Endometrial microvascular endothelial cells (primary cell): ENCODE results near the gene LTBR. TPM values are rescaled to one million over a fixed set of nuclear protein-coding genes. Genes with fewer than 3 reads are reported as not detected.

Experiments used
- in situ Hi-C: cut with HindIII; loops from 2 replicates; pipeline ENCODE4 v1.10.0; 2017; ENCODE audit warnings: low sequenced_read_pairs, low pct_unique_long_range_greater_than_20kb; ENCODE audit errors: inconsistent ontology term
- total RNA-seq: library from RNA; depleted of rRNA; stranded (reverse); fragments of >200 nt; gene quantifications from one replicate; pipeline ENCODE4 v1.2.3, GENCODE V29; 2015; ENCODE audit errors: inconsistent ontology term

LTBR gene
- total RNA-seq, 1 donor from 2014 or later, result 169 TPM

GRCh38 chr12:6363330-6364043 is 20.5 kb upstream of the LTBR start:
- in situ Hi-C loops, result no loop called here

- in situ Hi-C loops, result no loop called here
Measured at GRCh38 chr12:6364044-6364374, 20.0 kb upstream of the LTBR start.

- in situ Hi-C loops, result no loop called here
Measured at GRCh38 chr12:6367065-6367968, 16.6 kb upstream of the LTBR start.

DNA sequence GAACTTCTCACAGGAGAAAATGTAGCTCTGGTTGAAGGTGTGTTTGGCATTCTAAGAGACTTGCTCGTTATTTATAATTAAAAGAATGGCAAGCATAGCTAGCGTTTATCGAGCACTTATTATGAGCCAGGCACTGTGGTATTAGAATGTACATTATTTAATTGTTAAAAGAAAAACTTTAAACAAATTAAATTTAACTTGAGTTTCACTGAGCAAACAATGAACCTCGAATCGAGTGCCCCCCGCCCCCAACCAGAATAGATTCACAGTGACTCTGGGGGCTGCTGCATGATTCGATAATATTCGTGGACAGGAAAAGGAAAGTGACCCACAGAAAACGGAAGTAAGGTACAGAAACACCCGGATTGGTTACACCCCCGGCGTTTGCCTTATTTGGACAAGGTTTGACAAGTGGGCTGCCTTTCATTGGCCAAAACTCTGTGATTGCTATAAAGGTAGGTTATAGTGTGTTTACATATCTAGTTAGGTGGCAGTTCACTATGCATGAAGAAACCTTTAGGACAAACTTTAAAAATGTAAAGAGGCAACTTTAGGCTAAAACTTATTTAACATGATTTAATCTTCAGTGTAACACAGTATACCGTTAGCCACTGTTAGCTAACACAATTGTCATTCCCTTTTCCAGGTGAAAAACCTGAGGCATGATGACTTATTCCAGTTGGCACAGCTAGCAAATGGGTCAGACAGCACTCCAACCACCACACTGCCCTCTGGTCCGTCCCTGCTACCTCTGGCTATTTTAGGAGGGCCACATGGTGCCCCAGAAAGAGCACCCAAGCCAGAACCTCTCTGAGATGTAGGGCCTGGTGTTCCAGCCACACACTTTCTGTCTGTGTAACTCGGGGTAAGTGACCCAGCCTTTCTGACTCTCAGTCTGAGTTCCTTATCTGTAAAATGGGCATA is 15.7 kb upstream of the LTBR start:
- in situ Hi-C loops, result no loop called here

DNA sequence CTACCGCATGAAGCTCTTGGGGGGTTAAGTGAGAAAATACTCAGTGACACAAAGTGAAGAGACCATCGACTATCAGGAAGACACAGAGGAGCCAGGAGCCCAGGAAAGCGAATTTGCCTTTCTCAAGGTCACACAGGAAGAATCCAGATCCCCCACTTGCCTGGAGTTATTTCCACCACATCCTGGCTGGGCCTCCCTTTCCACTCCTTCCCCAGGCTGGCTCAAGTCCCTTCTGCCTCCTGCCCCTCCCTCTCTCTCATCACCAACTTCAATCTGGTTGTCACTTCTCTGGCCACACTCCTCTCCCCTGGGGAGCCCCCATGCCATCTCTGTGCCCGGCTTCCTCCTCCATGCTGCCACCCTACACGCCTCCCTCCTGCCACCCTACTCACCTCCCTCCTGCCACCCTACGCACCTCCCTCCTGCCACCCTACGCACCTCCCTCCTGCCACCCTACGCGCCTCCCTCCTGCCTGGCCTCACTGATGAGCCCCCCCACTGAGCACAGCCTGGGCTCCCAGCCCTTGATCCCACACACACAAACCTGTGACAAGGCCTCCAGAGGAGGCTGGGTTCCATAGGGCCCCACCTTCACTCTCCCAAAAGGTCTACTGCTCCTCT is 14.9 kb upstream of the LTBR start:
- in situ Hi-C loops, result no loop called here

DNA sequence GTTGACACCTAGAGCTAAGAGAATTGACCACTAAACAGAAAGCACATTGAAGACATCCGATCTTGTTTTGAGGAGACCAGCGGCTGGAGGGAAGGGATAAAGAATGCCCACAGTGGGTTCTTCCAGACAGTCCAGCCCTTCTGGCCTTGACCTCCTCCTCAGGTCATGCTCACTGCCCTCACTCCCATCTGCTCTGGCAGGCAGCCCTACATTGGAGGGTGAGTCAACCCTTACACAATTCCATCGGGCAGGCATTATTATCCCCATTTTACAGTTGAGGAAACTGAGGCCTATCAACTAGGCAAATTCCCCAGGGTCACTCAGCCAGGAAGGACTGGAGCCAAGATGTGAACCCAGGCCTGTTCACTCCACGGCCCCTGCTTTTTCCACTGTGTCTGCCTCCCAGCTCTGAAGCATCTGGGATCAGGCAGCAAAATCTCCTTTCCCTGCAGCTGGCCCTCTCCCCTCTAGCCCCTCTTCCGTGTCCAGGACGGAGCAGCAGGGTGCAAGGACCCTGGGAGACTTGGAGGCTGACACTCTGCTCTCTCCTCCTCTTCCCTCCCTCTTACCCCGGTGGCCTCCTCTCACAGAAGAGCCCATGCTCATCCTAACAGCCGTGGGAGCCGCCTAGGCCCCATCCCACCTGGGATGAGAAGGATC is 13.9 kb upstream of the LTBR start:
- in situ Hi-C loops, result no loop called here

GRCh38 chr12:6370576-6370935 is 13.4 kb upstream of the LTBR start:
- in situ Hi-C loops, result no loop called here

- in situ Hi-C loops, result no loop called here
Measured at GRCh38 chr12:6370994-6371754, 12.8 kb upstream of the LTBR start.

- in situ Hi-C loops, result no loop called here
Measured at GRCh38 chr12:6372403-6373003, 11.5 kb upstream of the LTBR start.

GRCh38 chr12:6373022-6373787 is 10.8 kb upstream of the LTBR start:
- in situ Hi-C loops, result no loop called here

GRCh38 chr12:6374028-6374785 is 9.8 kb upstream of the LTBR start:
- in situ Hi-C loops, result no loop called here

DNA sequence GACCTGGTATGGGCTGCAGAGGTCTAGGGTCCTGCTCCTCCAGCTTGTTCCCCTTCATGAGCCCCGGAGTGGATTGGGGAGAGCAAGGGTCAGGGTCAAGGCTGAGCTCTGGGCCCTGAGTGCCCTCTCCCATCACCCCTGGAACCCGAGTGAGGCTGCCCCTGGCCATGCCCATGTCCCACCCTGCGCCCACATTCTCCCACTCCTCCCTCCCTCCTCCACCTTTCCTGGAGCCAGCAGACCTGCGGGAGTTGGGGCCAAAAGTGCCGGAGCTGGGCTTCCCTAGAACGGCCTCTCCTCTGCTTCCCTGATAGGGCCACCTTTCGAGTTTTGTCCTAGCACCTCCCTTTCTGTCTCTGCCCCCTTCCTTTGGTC is 9.2 kb upstream of the LTBR start:
- in situ Hi-C loops, result no loop called here

GRCh38 chr12:6375269-6376078 is 8.5 kb upstream of the LTBR start, which contains the start of gene SCNN1A:
SCNN1A (minus strand) TSS chr12:6375563; CDS start chr12:6374783, 780 bp downstream.
- in situ Hi-C loops, result no loop called here

GRCh38 chr12:6376079-6376869 is 7.7 kb upstream of the LTBR start:
- in situ Hi-C loops, result no loop called here
